Trophoblast cell (in vitro differentiated cells and primary cell): ENCODE measurements around the gene CAMK1D.

Experiments
- DNase-seq, 2 donors: peaks; one replicate each; pipeline ENCODE4 v3.0.0-alpha.2; 2016
- H2AFZ ChIP-seq: 2 replicates; pipeline ENCODE4 v1.6.1; 2013; ENCODE audit warnings: low read length, moderate library complexity, mild to moderate bottlenecking; ENCODE audit not compliant: insufficient read depth, poor library complexity
- H2AK5ac ChIP-seq: 2 replicates; pipeline ENCODE4 v1.6.1; 2013; ENCODE audit warnings: mild to moderate bottlenecking, low read length
- H2BK120ac ChIP-seq: 2 replicates; pipeline ENCODE4 v1.6.1; 2013; ENCODE audit warnings: low read length, mild to moderate bottlenecking, moderate library complexity; ENCODE audit not compliant: insufficient read depth, poor library complexity
- H2BK12ac ChIP-seq: 2 replicates; pipeline ENCODE4 v1.6.1; 2013; ENCODE audit warnings: mild to moderate bottlenecking, low read length, moderate library complexity
- H2BK5ac ChIP-seq: 2 replicates; pipeline ENCODE4 v1.6.1; 2013; ENCODE audit warnings: low read length, low read depth, moderate library complexity, mild to moderate bottlenecking; ENCODE audit not compliant: poor library complexity
- H3K14ac ChIP-seq: 2 replicates; pipeline ENCODE4 v1.6.1; 2013; ENCODE audit warnings: mild to moderate bottlenecking, low read length
- H3K18ac ChIP-seq: 2 replicates; pipeline ENCODE4 v1.6.1; 2013; ENCODE audit warnings: mild to moderate bottlenecking, low read length
- H3K23ac ChIP-seq: 2 replicates; pipeline ENCODE4 v1.6.1; 2013; ENCODE audit warnings: low read length
- H3K27ac ChIP-seq: 2 replicates; pipeline ENCODE4 v1.5.1; 2013; ENCODE audit warnings: low read depth, mild to moderate bottlenecking, inconsistent platforms, low read length, moderate library complexity
- H3K27me3 ChIP-seq: 2 replicates; pipeline ENCODE4 v1.6.1; 2013; ENCODE audit warnings: inconsistent platforms, mild to moderate bottlenecking, low read length, moderate library complexity; ENCODE audit not compliant: insufficient read depth
- H3K36me3 ChIP-seq, 2 experiments: 1 replicate in 1 of 2; 2 replicates in 1 of 2; pipeline ENCODE4 v1.6.1; 2013; ENCODE audit warnings: low read length in 2 of 2, mild to moderate bottlenecking in 2 of 2, moderate library complexity in 1 of 2; ENCODE audit not compliant: insufficient read depth in 2 of 2, control insufficient read depth in 1 of 2
- H3K4ac ChIP-seq: 2 replicates; pipeline ENCODE4 v1.6.1; 2013; ENCODE audit warnings: low read depth, mild to moderate bottlenecking, low read length, moderate library complexity
- H3K4me1 ChIP-seq, 2 experiments: 1 replicate in 1 of 2; 2 replicates in 1 of 2; pipeline ENCODE4 v1.6.1; 2013; ENCODE audit warnings: low read length in 2 of 2, mild to moderate bottlenecking in 2 of 2, moderate library complexity in 1 of 2; ENCODE audit not compliant: insufficient read depth in 2 of 2, control insufficient read depth in 1 of 2
- H3K4me2 ChIP-seq: 2 replicates; pipeline ENCODE4 v1.6.1; 2013; ENCODE audit warnings: inconsistent platforms, mild to moderate bottlenecking, low read length, moderate library complexity
- H3K4me3 ChIP-seq: 2 replicates; pipeline ENCODE4 v1.5.1; 2013; ENCODE audit warnings: mild to moderate bottlenecking, low read depth, low read length, inconsistent platforms
- H3K79me1 ChIP-seq: one replicate; pipeline ENCODE4 v1.6.1; 2013; ENCODE audit warnings: low read length
- H3K79me2 ChIP-seq: 2 replicates; pipeline ENCODE4 v1.6.1; 2013; ENCODE audit warnings: low read length, mild to moderate bottlenecking; ENCODE audit not compliant: control insufficient read depth, insufficient read depth, poor library complexity
- H3K9ac ChIP-seq: 2 replicates; pipeline ENCODE4 v1.6.1; 2013; ENCODE audit warnings: mild to moderate bottlenecking, low read length
- H3K9me3 ChIP-seq: 2 replicates; pipeline ENCODE4 v1.6.1; 2013; ENCODE audit warnings: low read depth, mild to moderate bottlenecking, control low read depth, inconsistent platforms, low read length; ENCODE audit not compliant: insufficient read depth
- H4K12ac ChIP-seq: 2 replicates; pipeline ENCODE4 v1.6.1; 2013; ENCODE audit warnings: low read depth, mild to moderate bottlenecking, low read length, moderate library complexity
- H4K8ac ChIP-seq: 2 replicates; pipeline ENCODE4 v1.6.1; 2013; ENCODE audit warnings: low read depth, mild to moderate bottlenecking, low read length, moderate library complexity
- H4K91ac ChIP-seq: one replicate; pipeline ENCODE4 v1.6.1; 2013; ENCODE audit warnings: low read depth, mild to moderate bottlenecking, low read length, moderate library complexity
- WGBS: extraction: QIAGEN DNeasy Blood & Tissue Kit; methylation state at CpG from one replicate; pipeline ENCODE4 v1.1.7; 2013; ENCODE audit warnings: missing lambda C conversion rate; ENCODE audit not compliant: insufficient read length, insufficient coverage; ENCODE audit errors: extremely low coverage; 5-methylcytosine and 5-hydroxymethylcytosine counted together

Gene CAMK1D

GRCh38 chr10:12510501-12510941 is 161.2 kb downstream of the CAMK1D start:
- no peaks in the 10 kb centered on the region for H3K9me3 ChIP-seq
- no peak overlapping the region for H3K4me3 ChIP-seq
- H2BK120ac ChIP-seq, result no peak overlapping the region
- no peaks in the 10 kb centered on the region for H3K79me2 ChIP-seq
- WGBS, result no CpG with 5 or more reads among the region's 8 CpGs
- no peaks in the 10 kb centered on the region for H3K79me1 ChIP-seq
- no peak overlapping the region for H4K8ac ChIP-seq
- H3K18ac ChIP-seq, result no peak overlapping the region
- no peaks in the 10 kb centered on the region for H3K4me1 ChIP-seq
- H3K27me3 ChIP-seq, result no peaks in the 10 kb centered on the region
- no peak overlapping the region for H2AK5ac ChIP-seq
- H2BK12ac ChIP-seq, result no peak overlapping the region
- H3K36me3 ChIP-seq, result no peaks in the 10 kb centered on the region
- H3K4ac ChIP-seq, result no peak overlapping the region
- no peak overlapping the region for H3K14ac ChIP-seq
- no peak overlapping the region for H3K27ac ChIP-seq
- H3K23ac ChIP-seq, result no peak overlapping the region
- no peak overlapping the region for H3K9ac ChIP-seq
- no peak overlapping the region for H2BK5ac ChIP-seq
- DNase-seq, result no peak
- no peak overlapping the region for H4K12ac ChIP-seq
- H4K91ac ChIP-seq, result no peak overlapping the region
- no peak overlapping the region for H2AFZ ChIP-seq
- H3K4me2 ChIP-seq, result no peak overlapping the region

GRCh38 chr10:12510984-12511383 is 161.6 kb downstream of the CAMK1D start:
- Histone ChIP-seq H4K8ac (no peak overlapping the region), H2AFZ (no peak overlapping the region), H4K91ac (no peak overlapping the region), H2BK12ac (no peak overlapping the region), H2AK5ac (no peak overlapping the region), H3K9me3 (no peaks in the 10 kb centered on the region), H3K79me1 (no peaks in the 10 kb centered on the region), H3K27me3 (no peaks in the 10 kb centered on the region), H2BK120ac (no peak overlapping the region), H3K9ac (no peak overlapping the region), H4K12ac (no peak overlapping the region), H3K36me3 (no peaks in the 10 kb centered on the region), H3K27ac (no peak overlapping the region), H3K23ac (no peak overlapping the region), H3K4me1 (no peaks in the 10 kb centered on the region), H3K79me2 (no peaks in the 10 kb centered on the region), H3K18ac (no peak overlapping the region), H3K4me3 (no peak overlapping the region), H2BK5ac (no peak overlapping the region), H3K4me2 (no peak overlapping the region), H3K4ac (no peak overlapping the region), H3K14ac (no peak overlapping the region)
- WGBS, result no CpG with 5 or more reads among the region's 4 CpGs
- DNase-seq, result no peak

DNA sequence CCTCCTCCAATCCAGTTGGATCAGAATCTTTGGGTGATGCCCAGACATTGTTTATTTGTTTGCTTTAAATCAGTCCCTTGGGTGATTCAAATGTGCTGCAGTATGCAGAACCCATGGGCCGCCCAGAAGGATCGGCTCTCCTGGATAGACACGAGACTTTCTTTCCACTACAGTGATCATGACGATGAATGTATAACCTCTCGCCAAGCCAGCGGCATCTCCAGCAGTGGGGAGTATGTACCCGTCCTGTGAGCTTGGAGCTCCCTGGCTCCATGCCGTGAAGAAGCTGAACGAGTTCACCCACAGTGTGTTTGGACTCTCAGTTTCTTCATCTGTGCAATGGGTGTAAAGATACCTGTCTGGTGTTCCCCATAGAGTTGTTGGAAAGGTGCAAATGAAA is 162.3 kb downstream of the CAMK1D start:
- Histone ChIP-seq H3K14ac (no peak overlapping the region), H3K9me3 (no peaks in the 10 kb centered on the region), H3K27ac (no peak overlapping the region), H3K79me2 (no peaks in the 10 kb centered on the region), H4K91ac (no peak overlapping the region), H3K4me2 (no peak overlapping the region), H2AK5ac (no peak overlapping the region), H4K12ac (no peak overlapping the region), H4K8ac (no peak overlapping the region), H3K4me3 (no peak overlapping the region), H3K23ac (no peak overlapping the region), H3K9ac (no peak overlapping the region), H3K18ac (no peak overlapping the region), H2AFZ (no peak overlapping the region), H3K36me3 (no peaks in the 10 kb centered on the region), H2BK120ac (no peak overlapping the region), H2BK12ac (no peak overlapping the region), H3K27me3 (no peaks in the 10 kb centered on the region), H3K79me1 (no peaks in the 10 kb centered on the region), H3K4me1 (no peaks in the 10 kb centered on the region), H2BK5ac (no peak overlapping the region), H3K4ac (no peak overlapping the region)
- WGBS, result no CpG with 5 or more reads among the region's 9 CpGs
- DNase-seq, result no peak

- no peak for DNase-seq
- Histone ChIP-seq H3K4ac (no peak overlapping the region), H3K23ac (no peak overlapping the region), H3K27ac (no peak overlapping the region), H3K9me3 (no peaks in the 10 kb centered on the region), H3K79me2 (no peaks in the 10 kb centered on the region), H4K8ac (no peak overlapping the region), H4K12ac (no peak overlapping the region), H3K4me1 (no peaks in the 10 kb centered on the region), H3K4me3 (no peak overlapping the region), H2BK120ac (no peak overlapping the region), H2AFZ (no peak overlapping the region), H3K18ac (no peak overlapping the region), H3K36me3 (no peaks in the 10 kb centered on the region), H2AK5ac (no peak overlapping the region), H2BK5ac (no peak overlapping the region), H4K91ac (no peak overlapping the region), H3K14ac (no peak overlapping the region), H3K79me1 (no peaks in the 10 kb centered on the region), H3K9ac (no peak overlapping the region), H2BK12ac (no peak overlapping the region), H3K4me2 (no peak overlapping the region), H3K27me3 (no peaks in the 10 kb centered on the region)
- WGBS, result no CpG with 5 or more reads among the region's 18 CpGs
Observed at GRCh38 chr10:12512332-12513002, 163.1 kb downstream of the CAMK1D start.
